Epithelial cell of proximal tubule (primary cell): ENCODE results near the gene PRRG4. TPM values are rescaled to one million over a fixed set of nuclear protein-coding genes. Genes with fewer than 3 reads are reported as not detected.
"Not testable (repeated sequence)": the region's sequence is repeated elsewhere in the genome, so short reads cannot be mapped to it uniquely, and the experiment has no call there.

Source experiments
- DNase-seq: peaks from one replicate; pipeline ENCODE4 v3.0.0-alpha.2; 2011; ENCODE audit warnings: low read depth
- H3K4me3 ChIP-seq: 2 replicates; pipeline ENCODE4 v1.5.1; 2011; ENCODE audit warnings: low read depth, mild to moderate bottlenecking, low read length
- CTCF ChIP-seq: conservative IDR thresholded peaks from 2 replicates; pipeline ENCODE4 v1.5.1; 2012; ENCODE audit warnings: low read depth, mild to moderate bottlenecking, low read length
- total RNA-seq: library from RNA; depleted of rRNA; stranded (reverse); fragments of >200 nt; gene quantifications from 2 replicates; pipeline ENCODE4 v1.2.3, GENCODE V29; 2015

PRRG4 gene
- total RNA-seq, 1 donor from 2014 or later, result 3.1 TPM

- no peak for DNase-seq
- TF ChIP-seq CTCF, result no peak
- no peak overlapping the region for H3K4me3 ChIP-seq
Measured at GRCh38 chr11:32820497-32820896, 9.2 kb upstream of the PRRG4 start.

- no peak for TF ChIP-seq CTCF
- H3K4me3 ChIP-seq, result no peak overlapping the region
- no peak for DNase-seq
Measured at GRCh38 chr11:32821517-32821916, 8.2 kb upstream of the PRRG4 start.

- no peak for DNase-seq
- H3K4me3 ChIP-seq, result no peak overlapping the region
- no peak for TF ChIP-seq CTCF
Measured at GRCh38 chr11:32821917-32822560, 7.7 kb upstream of the PRRG4 start.

- H3K4me3 ChIP-seq, result not testable (repeated sequence)
Measured at GRCh38 chr11:32823617-32824016, 6.1 kb upstream of the PRRG4 start.

GRCh38 chr11:32826113-32826512, 3.6 kb upstream of the PRRG4 start:
- no peak for DNase-seq
- no peak overlapping the region for H3K4me3 ChIP-seq
- no peak for TF ChIP-seq CTCF

More at GRCh38 chr11:32823617-32824016, 6.1 kb upstream of the PRRG4 start:
- DNase-seq, result not testable (repeated sequence)

GRCh38 chr11:32827276-32827675, 2.5 kb upstream of the PRRG4 start:
- no peak for TF ChIP-seq CTCF
- H3K4me3 ChIP-seq, result no peak overlapping the region

GRCh38 chr11:32829157-32829679, 509 bp upstream of the PRRG4 start:
- no peak for TF ChIP-seq CTCF
- no peak for DNase-seq
- H3K4me3 ChIP-seq, result peak overlapping the region; percentile 71

More at GRCh38 chr11:32827276-32827675, 2.5 kb upstream of the PRRG4 start:
- DNase-seq, result no peak
